Lower lobe of right lung (tissue), 2 donors: ENCODE results near the gene MAFB. TPM values are rescaled to one million over a fixed set of nuclear protein-coding genes. Genes with fewer than 3 reads are reported as not detected.

Source experiments
- ATAC-seq, 2 donors: fragments of 200-7000 bp; cut with Tn5 transposase; one replicate each; pipeline ENCODE4 v1.9.1; 2020 to 2022; ENCODE audit warnings: mild to moderate bottlenecking in 2 of 2, moderate library complexity in 2 of 2
- DNase-seq: peaks from one replicate; pipeline ENCODE4 v3.0.0-alpha.2; 2020
- H3K27ac ChIP-seq: fragments of 200-600 bp; one replicate; pipeline ENCODE4 v1.8.0; 2022
- H3K27me3 ChIP-seq: fragments of 200-600 bp; one replicate; pipeline ENCODE4 v1.8.0; 2022; ENCODE audit warnings: low read depth
- H3K36me3 ChIP-seq: fragments of 200-600 bp; one replicate; pipeline ENCODE4 v1.8.0; 2022; ENCODE audit warnings: mild to moderate bottlenecking
- H3K4me1 ChIP-seq: fragments of 200-600 bp; one replicate; pipeline ENCODE4 v1.8.0; 2022
- H3K4me3 ChIP-seq: fragments of 200-600 bp; one replicate; pipeline ENCODE4 v1.8.0; 2022; ENCODE audit warnings: mild to moderate bottlenecking
- H3K9me3 ChIP-seq: fragments of 200-600 bp; one replicate; pipeline ENCODE4 v1.8.0; 2022
- intact Hi-C: fragments of 100-400 bp; cut with DNase I; formaldehyde crosslinking; loops from one replicate; pipeline ENCODE4 v1.11.0; 2022
- total RNA-seq: library from RNA; stranded (reverse); fragmentation: NEBNext Ultra II Directional; extraction: Animal tissue kit (Norgen Biotek cat#: 25700); gene quantifications from one replicate; pipeline ENCODE4 v1.2.1, GENCODE V29; 2021
- TF ChIP-seq, protein P1 (sequence below): fragments of 200-600 bp; IDR thresholded peaks from one replicate; pipeline ENCODE4 v1.8.0; 2022; ENCODE audit warnings: antibody characterized with exemption, mild to moderate bottlenecking
- donor health status: DM: no; HTN: yes; CAD: no; lungs with severe emphysema.

Gene MAFB
- total RNA-seq, 1 donor from 2014 or later = 63.3 TPM

DNA sequence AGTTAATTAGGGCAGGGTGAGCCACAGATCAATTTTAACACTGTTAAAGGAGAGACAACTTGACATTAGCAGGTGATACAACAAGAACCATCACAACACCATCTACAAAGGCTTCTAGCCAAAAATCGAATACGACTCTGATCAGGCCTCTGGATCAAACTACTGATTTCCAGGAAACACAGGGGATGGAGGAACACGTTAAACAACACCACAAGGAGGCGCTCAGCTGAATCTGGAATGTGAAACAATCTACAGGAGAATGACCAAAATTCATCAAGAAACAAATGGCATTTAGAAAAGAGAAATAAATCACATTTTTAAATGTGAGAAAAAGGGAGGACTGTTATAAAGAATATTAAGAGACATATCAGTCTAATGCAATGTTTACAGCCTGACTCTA lies 13.5 kb upstream of the MAFB start:
- no peaks in the 10 kb centered on the region for H3K4me1 ChIP-seq
- H3K4me3 ChIP-seq = no peak overlapping the region
- no peak overlapping the region for H3K27ac ChIP-seq
- intact Hi-C loops = no loop called here
- no peaks in the 10 kb centered on the region for H3K36me3 ChIP-seq
- ATAC-seq (no peak), DNase-seq (no peak)
- no peaks in the 10 kb centered on the region for H3K27me3 ChIP-seq
- no peaks in the 10 kb centered on the region for H3K9me3 ChIP-seq
- TF ChIP-seq, protein P1, sequence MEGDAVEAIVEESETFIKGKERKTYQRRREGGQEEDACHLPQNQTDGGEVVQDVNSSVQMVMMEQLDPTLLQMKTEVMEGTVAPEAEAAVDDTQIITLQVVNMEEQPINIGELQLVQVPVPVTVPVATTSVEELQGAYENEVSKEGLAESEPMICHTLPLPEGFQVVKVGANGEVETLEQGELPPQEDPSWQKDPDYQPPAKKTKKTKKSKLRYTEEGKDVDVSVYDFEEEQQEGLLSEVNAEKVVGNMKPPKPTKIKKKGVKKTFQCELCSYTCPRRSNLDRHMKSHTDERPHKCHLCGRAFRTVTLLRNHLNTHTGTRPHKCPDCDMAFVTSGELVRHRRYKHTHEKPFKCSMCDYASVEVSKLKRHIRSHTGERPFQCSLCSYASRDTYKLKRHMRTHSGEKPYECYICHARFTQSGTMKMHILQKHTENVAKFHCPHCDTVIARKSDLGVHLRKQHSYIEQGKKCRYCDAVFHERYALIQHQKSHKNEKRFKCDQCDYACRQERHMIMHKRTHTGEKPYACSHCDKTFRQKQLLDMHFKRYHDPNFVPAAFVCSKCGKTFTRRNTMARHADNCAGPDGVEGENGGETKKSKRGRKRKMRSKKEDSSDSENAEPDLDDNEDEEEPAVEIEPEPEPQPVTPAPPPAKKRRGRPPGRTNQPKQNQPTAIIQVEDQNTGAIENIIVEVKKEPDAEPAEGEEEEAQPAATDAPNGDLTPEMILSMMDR = no peak

GRCh38 chr20:40698744-40699143 lies 9.7 kb upstream of the MAFB start:
- Histone ChIP-seq H3K27me3 (peaks cover 12% of the 10 kb centered on the region), H3K27ac (no peak overlapping the region), H3K9me3 (no peaks in the 10 kb centered on the region), H3K4me3 (no peak overlapping the region), H3K4me1 (no peaks in the 10 kb centered on the region), H3K36me3 (no peaks in the 10 kb centered on the region)
- ATAC-seq (no peak), DNase-seq (no peak)
- intact Hi-C loops = no loop called here
- TF ChIP-seq, protein P1 = no peak

DNA sequence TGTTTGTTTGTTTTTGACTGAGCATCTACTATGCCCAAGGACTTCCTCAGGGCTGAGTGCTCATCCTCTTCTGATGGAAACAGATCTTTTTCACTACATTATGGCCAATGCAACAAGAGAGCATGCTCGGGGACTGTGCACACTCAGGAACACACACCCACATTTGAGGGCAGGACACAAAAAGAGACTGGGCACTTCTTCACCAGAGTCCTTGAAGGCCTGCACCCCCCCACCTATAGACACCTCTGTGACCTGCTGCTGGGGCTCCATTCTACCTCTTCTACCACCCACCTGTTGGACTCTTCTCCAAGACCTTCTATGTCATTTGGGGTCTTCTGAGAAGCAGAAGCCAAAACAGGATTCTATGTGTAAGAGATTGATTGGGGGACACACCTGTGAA lies 9.2 kb upstream of the MAFB start:
- H3K4me1 ChIP-seq = no peaks in the 10 kb centered on the region
- H3K4me3 ChIP-seq = no peak overlapping the region
- H3K27ac ChIP-seq = no peak overlapping the region
- no peaks in the 10 kb centered on the region for H3K9me3 ChIP-seq
- intact Hi-C loops = no loop called here
- TF ChIP-seq, protein P1 = no peak
- peaks cover 16% of the 10 kb centered on the region for H3K27me3 ChIP-seq
- ATAC-seq (no peak), DNase-seq (no peak)
- no peaks in the 10 kb centered on the region for H3K36me3 ChIP-seq

DNA sequence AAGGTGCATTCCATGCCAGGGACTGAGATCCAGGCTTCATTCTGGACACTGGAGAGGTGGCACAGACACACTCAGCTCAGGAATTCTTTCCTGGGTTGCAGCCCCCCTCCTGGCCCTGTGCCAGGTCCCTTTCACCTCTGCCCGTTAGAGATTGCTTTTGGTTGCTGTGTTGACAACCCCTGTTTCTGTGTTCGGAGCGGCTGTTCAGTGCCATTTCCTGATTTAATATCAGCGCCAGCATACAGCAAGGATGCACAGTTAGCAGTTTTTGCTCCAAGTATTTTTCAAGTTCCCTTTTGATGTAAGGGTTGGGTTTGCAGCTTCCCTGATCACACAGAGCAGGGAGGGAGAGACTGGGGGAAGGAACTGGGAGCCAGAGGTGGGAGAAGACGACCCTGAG lies 8.5 kb upstream of the MAFB start:
- ATAC-seq (no peak), DNase-seq (no peak)
- H3K36me3 ChIP-seq = no peaks in the 10 kb centered on the region
- intact Hi-C loops = no loop called here
- TF ChIP-seq, protein P1 = no peak
- no peaks in the 10 kb centered on the region for H3K9me3 ChIP-seq
- no peak overlapping the region for H3K4me3 ChIP-seq
- no peak overlapping the region for H3K27ac ChIP-seq
- peaks cover 7% of the 10 kb centered on the region for H3K4me1 ChIP-seq
- peaks cover 24% of the 10 kb centered on the region for H3K27me3 ChIP-seq

GRCh38 chr20:40695214-40695613 lies 6.2 kb upstream of the MAFB start:
- TF ChIP-seq, protein P1 = no peak
- Histone ChIP-seq H3K4me1 (peaks cover 19% of the 10 kb centered on the region), H3K27ac (no peak overlapping the region), H3K36me3 (no peaks in the 10 kb centered on the region), H3K4me3 (no peak overlapping the region), H3K27me3 (peaks cover 47% of the 10 kb centered on the region), H3K9me3 (no peaks in the 10 kb centered on the region)
- intact Hi-C loops = no loop called here
- ATAC-seq (no peak), DNase-seq (no peak)

DNA sequence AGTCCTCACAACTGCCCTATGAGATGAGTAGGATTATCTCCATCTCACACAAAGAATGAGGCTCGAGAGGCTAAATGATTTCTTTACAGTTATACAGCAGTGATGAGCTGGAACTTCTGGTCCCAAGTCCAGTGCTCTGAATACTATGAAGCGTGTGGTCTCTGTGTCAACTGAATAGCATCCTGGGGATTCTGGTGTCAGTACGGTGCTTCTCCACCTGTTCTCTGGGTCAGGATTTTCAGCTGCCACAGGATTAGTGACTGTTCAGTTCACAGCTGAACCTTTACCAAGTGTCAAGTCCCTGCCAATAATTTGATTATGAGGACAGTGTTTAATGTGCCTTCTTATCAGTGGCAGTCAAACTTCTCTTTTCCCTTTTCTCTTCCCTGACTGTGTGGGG lies 5.2 kb upstream of the MAFB start:
- no peak for DNase-seq
- intact Hi-C loops = no loop called here
- Histone ChIP-seq H3K27me3 (peaks cover 47% of the 10 kb centered on the region), H3K4me3 (no peak overlapping the region), H3K4me1 (peaks cover 22% of the 10 kb centered on the region), H3K27ac (no peak overlapping the region), H3K9me3 (no peaks in the 10 kb centered on the region), H3K36me3 (no peaks in the 10 kb centered on the region)
- TF ChIP-seq, protein P1 = no peak
- ATAC-seq = no peak
